ENCODE data around the gene ARHGAP24. TPM values are rescaled to one million over a fixed set of nuclear protein-coding genes. Genes with fewer than 3 reads are reported as not detected.
A peak's percentile ranks its signal among the peaks of the same experiment; 100 is the strongest.

ARHGAP24 gene
- total RNA-seq, 1 donor from 2014 or later: 17.8 TPM

- no peaks in the 10 kb centered on the region for H3K36me3 Mint-ChIP-seq (ENCODE audit: insufficient read depth)
- no peak for DNase-seq (ENCODE audit: low spot score, unreplicated experiment)
These were observed 46.1 kb downstream of the ARHGAP24 start for GRCh38 chr4:85520765-85521749.

DNA sequence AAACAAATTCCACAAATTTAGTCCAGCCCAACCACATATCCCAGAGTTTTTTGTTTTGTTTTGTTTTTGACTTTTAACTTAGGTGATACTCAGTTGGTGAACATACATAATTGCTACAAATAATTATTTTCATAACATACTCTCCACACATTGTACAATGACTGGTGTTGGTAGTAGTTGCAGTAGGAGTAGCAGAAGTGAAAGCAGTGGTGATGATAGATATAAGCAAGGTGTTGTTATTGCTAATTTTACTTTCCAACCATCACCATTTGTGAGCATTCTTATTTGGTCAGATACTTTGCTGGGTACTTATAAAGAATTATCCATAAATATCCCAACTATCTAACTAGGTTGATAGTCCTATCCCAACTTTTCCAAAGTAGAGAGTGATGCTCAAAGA lies 47.3 kb downstream of the ARHGAP24 start:
- Mint-ChIP-seq H3K36me3 (ENCODE audit: insufficient read depth) (no peaks in the 10 kb centered on the region), H3K27ac (no peak overlapping the region), H3K9me3 (ENCODE audit: low read depth) (no peaks in the 10 kb centered on the region), H3K4me3 (ENCODE audit: low read depth) (no peak overlapping the region), H3K27me3 (no peaks in the 10 kb centered on the region), H3K4me1 (ENCODE audit: low read depth) (no peaks in the 10 kb centered on the region)
- TF ChIP-seq, protein P1, sequence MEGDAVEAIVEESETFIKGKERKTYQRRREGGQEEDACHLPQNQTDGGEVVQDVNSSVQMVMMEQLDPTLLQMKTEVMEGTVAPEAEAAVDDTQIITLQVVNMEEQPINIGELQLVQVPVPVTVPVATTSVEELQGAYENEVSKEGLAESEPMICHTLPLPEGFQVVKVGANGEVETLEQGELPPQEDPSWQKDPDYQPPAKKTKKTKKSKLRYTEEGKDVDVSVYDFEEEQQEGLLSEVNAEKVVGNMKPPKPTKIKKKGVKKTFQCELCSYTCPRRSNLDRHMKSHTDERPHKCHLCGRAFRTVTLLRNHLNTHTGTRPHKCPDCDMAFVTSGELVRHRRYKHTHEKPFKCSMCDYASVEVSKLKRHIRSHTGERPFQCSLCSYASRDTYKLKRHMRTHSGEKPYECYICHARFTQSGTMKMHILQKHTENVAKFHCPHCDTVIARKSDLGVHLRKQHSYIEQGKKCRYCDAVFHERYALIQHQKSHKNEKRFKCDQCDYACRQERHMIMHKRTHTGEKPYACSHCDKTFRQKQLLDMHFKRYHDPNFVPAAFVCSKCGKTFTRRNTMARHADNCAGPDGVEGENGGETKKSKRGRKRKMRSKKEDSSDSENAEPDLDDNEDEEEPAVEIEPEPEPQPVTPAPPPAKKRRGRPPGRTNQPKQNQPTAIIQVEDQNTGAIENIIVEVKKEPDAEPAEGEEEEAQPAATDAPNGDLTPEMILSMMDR (IDR thresholded peaks at IDR 0.05; ENCODE audit: unreplicated experiment): no peak
- DNase-seq (ENCODE audit: low spot score, unreplicated experiment): no peak

More at GRCh38 chr4:85520765-85521749, 46.1 kb downstream of the ARHGAP24 start:
- Mint-ChIP-seq H3K4me1 (ENCODE audit: low read depth) (no peaks in the 10 kb centered on the region), H3K27ac (no peak overlapping the region), H3K9me3 (ENCODE audit: low read depth) (no peaks in the 10 kb centered on the region), H3K4me3 (ENCODE audit: low read depth) (no peak overlapping the region), H3K27me3 (no peaks in the 10 kb centered on the region)
- TF ChIP-seq, protein P1 (IDR thresholded peaks at IDR 0.05; ENCODE audit: unreplicated experiment): no peak

- DNase-seq (ENCODE audit: low spot score, unreplicated experiment): no peak
- no peak overlapping the region for H3K27ac Mint-ChIP-seq
- H3K4me1 Mint-ChIP-seq (ENCODE audit: low read depth): peaks cover 1% of the 10 kb centered on the region
- TF ChIP-seq, protein P1 (IDR thresholded peaks at IDR 0.05; ENCODE audit: unreplicated experiment): no peak
- H3K9me3 Mint-ChIP-seq (ENCODE audit: low read depth): no peaks in the 10 kb centered on the region
- no peaks in the 10 kb centered on the region for H3K36me3 Mint-ChIP-seq (ENCODE audit: insufficient read depth)
- H3K27me3 Mint-ChIP-seq: no peaks in the 10 kb centered on the region
- no peak overlapping the region for H3K4me3 Mint-ChIP-seq (ENCODE audit: low read depth)
These were observed 47.9 kb downstream of the ARHGAP24 start for GRCh38 chr4:85522836-85523235.

DNA sequence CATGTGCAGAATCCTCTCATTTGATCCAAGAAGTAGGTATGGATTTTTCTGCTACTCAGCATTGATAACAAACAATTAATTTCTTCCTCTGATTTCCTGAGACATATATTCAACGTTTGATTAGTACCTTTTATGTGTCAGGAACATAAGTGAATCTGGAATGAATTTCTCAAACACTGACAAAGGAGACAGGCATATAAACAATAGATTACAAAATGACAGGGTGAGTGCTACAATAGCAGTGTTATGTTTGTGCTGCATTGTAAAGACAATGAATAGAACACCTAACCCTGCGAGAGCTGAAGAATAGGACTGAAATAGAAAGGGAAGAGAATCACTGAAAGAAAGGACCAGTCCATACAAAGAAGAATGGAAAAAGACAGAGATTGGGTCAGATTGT lies 52.9 kb downstream of the ARHGAP24 start:
- Mint-ChIP-seq H3K27me3 (no peaks in the 10 kb centered on the region), H3K36me3 (ENCODE audit: insufficient read depth) (no peaks in the 10 kb centered on the region), H3K9me3 (ENCODE audit: low read depth) (no peaks in the 10 kb centered on the region), H3K27ac (peak overlapping the region; percentile 3), H3K4me3 (ENCODE audit: low read depth) (no peak overlapping the region), H3K4me1 (ENCODE audit: low read depth) (peaks cover 8% of the 10 kb centered on the region)
- no peak for DNase-seq (ENCODE audit: low spot score, unreplicated experiment)
- TF ChIP-seq, protein P1 (IDR thresholded peaks at IDR 0.05; ENCODE audit: unreplicated experiment): no peak

DNA sequence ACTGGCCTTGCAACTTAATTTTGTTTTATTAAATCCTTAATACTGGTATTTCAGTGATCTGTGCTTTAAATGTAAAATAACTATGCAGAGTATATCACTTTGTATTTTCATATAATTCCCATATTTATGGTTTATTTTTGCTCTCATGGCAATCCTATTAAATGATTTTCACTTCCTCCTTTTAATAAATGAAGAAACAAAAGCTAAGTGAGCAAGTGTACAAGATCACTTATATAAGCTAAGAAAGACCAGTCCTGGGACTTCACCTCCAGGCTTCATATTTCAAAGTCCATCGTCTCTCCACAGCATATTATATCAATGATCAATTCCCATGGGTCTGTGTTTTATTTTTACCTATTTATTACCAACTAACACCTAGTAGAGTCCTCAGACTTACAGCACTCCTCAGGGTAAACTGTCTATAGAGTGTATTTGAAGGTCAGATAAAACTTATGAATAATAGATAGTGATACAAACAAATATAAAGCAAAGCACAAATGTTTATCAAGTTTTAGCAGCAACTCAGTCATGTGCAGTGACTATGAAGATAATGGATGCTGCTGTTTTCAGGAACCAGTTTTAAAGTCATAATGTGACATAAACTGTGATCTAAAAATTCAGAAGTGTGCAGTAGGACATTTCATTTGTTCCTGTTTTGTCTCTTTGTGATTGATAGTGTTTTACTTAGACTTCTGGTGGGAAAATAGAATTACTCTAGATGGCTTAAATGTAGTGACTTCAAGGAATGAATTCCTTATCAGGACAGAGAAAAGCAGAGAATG lies 56.8 kb downstream of the ARHGAP24 start:
- Mint-ChIP-seq H3K4me1 (ENCODE audit: low read depth) (peaks cover 10% of the 10 kb centered on the region), H3K27me3 (no peaks in the 10 kb centered on the region)
- DNase-seq (ENCODE audit: low spot score, unreplicated experiment): no peak

More for the DNA sequence above, 56.8 kb downstream of the ARHGAP24 start:
- TF ChIP-seq, protein P1 (IDR thresholded peaks at IDR 0.05; ENCODE audit: unreplicated experiment): no peak
- no peaks in the 10 kb centered on the region for H3K9me3 Mint-ChIP-seq (ENCODE audit: low read depth)
- no peak overlapping the region for H3K4me3 Mint-ChIP-seq (ENCODE audit: low read depth)
- H3K36me3 Mint-ChIP-seq (ENCODE audit: insufficient read depth): no peaks in the 10 kb centered on the region
- H3K27ac Mint-ChIP-seq: no peak overlapping the region

Data from progenitor cell of endocrine pancreas (in vitro differentiated cells).